Left renal pelvis (tissue), 4 donors: ENCODE measurements around the gene SLC5A10. TPM values are rescaled to one million over a fixed set of nuclear protein-coding genes. Genes with fewer than 3 reads are reported as not detected.
A peak's percentile ranks its signal among the peaks of the same experiment; 100 is the strongest.

Source experiments
- DNase-seq, 4 donors: peaks; one replicate each; pipeline ENCODE4 v3.0.0-alpha.2; 2013; ENCODE audit warnings: low read depth in 4 of 4, low spot score in 3 of 4
- polyA plus RNA-seq, 4 donors: library from polyadenylated mRNA; unstranded; fragments of 120-200 nt; gene quantifications; one replicate each; pipeline ENCODE4 v1.2.1, GENCODE V29; 2013; ENCODE audit not compliant: insufficient read length in 4 of 4

Gene SLC5A10
- polyA plus RNA-seq, 4 donors, result 0.15 to 0.64 (median 0.35) TPM

DNA sequence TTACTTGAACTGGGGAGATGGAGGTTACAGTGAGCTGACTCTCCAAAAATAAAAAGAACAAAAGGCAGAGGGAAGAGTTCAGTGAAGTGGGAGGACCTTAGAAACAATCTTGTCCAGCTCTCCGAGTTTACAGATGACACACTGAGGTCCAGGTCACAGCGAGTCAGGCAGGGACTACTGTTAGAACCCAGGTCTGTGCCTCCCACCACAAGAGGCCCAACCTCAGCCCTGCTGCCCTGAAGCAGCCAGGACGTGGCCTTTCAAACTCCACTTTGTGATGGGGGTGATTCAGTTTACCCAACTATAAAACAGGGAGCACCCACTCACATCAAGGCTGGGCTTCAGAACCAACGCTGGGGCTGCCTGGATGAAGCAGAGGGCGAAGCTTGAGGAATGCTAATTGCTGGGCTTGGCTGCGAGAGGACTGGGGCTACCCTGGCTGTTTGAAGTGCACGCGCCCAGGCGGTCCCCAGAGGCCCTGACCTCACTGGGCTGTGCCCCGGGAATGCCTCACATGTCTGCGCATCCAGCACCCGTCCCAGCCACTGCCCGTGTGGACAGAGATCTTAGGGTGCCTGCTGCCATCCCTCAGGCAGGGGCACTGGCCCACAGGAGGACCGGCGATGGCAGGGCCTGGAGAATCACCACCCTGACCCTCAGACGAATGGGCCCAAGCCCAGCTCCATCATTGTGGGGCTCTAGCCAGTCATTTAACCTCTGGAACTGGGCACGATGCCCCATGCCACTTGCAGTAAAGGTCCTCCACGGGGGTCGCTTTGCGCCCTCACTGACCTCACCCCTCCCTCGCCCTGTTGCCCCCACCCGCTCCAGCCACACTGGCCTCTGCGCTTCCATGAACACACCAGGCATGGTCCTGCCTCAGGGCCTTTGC, 11.4 kb downstream of the SLC5A10 start:
- no peak for DNase-seq

DNA sequence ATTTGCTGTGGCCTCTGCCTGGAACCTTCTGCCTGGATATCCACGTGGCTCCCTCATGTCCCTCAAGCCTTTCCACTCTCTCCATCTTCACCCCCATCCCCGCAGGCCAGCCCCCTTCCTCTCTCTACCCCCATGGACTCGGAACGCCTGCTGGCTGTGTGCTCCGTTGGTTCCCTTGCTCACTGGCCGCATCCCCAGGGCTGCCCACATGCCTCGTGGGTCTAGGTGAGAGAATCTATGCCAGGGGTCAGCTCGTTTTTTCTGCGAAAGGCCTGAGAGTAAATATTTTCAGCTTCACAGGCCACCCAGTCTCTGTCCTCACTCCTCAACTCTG, 12.0 kb downstream of the SLC5A10 start:
- no peak for DNase-seq

DNA sequence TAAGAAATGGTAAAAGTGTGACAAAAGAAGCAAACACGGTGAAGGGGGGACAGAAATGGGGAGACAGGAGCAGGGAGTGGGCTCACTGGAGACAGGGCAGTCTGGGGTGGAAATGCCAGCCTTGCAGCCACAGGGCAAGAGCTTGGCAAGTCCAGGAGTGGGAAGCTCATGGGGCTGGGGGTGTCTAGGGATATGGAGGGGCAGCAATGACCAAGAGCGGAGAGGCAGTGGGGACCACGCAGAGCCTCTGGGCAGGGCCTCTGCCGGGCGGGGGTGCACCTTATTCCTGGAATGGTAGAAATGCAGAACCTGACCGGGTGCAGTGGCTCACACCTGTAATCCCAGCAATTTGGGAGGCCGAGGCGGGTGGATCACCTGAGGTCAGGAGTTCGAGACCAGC, 12.6 kb downstream of the SLC5A10 start:
- DNase-seq, result no peak

DNA sequence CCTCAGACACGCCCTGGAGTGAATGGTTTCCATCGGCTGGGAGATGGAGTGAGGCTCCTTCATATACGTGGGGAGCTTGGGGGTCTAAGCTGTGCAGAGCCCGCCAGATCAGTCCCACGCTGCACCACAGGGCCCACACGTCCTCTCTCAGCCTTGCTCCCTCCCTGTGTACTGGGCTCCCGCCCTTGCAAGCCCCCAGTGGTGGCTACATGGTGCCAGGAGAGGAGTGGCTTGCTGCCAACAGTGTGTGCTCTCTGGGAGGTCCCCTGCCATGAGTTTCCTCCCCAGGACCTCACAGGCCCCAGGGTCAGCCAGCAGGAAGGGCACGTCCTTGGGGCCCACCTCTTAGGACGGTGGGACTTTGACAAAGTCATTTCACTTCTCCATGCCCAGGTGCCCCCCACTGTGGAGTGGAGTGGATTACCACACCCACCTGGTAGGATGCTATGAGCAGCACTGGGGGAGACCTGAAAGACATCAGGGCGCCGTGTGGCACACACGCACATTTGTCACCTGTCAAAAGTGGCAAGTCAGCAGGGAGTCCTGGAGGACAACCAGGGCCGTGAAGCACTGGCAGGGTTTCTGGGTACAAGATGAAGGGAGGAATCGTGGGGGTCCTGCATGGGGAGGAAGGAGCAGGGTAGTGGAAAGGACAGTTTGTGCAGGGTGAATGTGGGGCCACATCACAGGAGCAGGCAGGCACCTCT, 13.7 kb downstream of the SLC5A10 start:
- no peak for DNase-seq

DNA sequence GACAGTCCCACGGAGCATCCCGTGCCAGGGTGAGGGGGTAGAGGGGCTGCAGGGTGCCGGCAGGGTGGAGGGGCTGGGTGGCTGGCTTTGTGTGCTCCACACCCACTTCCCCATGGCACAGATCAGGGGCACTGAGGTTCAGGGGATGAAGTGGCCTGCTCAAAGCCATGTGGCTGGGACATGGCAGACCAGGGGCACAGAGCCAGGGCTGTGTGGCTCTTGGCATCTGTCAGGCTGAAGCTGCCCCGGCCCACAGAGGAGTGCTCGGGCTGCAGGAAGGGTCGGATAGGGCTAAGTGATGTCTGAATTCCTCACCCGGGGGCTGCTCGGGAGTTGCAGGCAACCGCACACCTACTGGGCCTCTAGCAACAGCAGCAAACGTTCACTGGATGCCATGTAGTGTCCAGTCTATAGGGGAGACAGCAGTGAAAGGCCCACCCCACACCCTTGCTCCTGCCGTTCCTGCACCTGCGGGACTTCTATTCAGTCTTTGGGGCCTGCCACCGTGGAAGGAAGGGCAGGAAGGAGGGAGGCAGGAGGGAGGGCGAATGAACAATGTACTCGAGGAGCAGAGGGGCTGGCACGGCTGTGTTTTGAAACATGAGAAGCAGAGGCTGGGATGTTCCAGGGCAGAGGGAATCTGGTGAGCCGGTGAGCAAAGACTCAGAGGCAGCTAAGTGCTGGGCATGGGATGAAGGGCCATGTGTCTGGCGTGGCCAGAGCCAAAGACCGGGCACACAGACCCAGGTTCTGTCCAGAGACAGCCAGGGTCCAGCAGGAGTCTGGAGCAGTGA, 15.1 kb downstream of the SLC5A10 start:
- peak in 2 of 4 donors; percentile 31 to 50 for DNase-seq

DNA sequence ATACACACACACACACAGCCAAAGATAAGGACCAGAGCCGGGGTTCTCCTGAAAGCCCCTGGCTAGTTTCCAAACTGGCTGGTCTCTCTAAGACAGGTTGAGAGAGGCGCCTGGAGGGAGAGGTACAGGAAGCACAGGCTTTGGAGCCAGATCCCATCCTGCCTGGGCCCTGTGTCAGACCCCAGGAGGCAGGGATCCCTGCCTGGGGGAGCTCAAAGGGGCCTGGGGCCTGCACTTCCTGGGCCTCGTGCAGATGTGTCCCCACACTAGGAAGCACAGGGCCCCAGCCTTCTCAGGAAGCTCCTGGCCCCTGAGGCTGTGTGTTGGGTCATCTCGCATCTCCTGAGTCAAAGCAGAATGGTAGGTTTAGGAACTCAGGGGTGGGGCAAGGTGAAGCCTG, 16.0 kb downstream of the SLC5A10 start:
- DNase-seq, result no peak

DNA sequence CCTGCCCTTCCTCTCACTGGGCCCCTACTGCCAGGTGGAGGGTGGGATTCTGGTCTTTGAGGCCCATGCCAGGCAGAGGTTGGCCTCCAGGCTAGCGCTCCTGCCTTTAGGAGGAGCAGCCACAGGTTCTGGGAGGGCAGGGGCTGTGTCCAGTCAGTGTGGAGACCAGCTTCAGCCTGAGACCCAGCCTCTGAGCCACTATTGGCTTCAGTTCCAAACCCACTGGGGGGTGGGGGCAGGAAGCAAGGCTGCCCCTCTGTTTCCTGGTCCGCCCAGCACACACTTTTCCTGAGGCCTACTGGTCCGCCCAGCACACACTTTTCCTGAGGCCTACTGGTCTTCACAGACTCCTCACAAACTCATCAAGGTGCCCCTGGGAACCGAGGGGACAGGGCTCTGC, 16.4 kb downstream of the SLC5A10 start:
- DNase-seq, result no peak

DNA sequence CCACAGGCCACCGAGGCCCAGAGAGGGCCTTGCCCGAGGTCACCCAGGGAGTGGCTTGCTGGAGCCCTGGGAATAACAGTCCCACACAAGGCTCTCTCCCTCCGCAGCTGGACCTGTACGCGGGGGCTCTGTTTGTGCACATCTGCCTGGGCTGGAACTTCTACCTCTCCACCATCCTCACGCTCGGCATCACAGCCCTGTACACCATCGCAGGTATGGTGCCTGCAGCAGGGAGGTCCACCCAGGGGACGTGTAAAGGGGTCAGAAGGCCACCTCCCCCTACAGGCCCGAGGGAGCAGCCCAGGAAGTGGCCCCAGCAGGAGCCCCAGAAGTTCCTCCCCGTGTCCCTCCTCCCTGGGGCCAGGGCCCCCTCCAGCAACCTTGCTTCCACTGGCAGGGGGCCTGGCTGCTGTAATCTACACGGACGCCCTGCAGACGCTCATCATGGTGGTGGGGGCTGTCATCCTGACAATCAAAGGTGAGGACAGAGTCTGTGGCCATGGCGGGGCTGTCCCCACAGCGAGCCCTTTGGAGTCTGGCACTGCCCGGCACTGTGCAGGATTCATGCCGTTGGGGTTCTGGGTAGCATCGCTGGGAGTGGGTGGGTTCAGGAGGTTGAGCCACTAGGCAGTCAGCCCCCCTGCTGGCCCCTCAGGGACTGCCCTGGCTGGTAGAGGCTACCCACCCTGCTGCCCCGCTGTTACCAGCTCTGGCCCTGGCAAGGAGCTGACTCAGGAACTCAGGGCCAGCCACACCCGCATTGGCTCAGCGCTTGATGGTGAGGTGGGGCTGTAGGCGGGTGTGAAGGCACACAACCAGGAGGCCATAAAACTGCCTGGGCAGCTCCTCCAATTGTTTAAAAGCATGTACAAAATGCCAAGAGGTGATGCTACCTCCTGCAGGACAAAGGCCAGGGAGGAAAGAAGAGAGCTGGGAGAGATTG, 17.3 kb downstream of the SLC5A10 start:
- no peak for DNase-seq

DNA sequence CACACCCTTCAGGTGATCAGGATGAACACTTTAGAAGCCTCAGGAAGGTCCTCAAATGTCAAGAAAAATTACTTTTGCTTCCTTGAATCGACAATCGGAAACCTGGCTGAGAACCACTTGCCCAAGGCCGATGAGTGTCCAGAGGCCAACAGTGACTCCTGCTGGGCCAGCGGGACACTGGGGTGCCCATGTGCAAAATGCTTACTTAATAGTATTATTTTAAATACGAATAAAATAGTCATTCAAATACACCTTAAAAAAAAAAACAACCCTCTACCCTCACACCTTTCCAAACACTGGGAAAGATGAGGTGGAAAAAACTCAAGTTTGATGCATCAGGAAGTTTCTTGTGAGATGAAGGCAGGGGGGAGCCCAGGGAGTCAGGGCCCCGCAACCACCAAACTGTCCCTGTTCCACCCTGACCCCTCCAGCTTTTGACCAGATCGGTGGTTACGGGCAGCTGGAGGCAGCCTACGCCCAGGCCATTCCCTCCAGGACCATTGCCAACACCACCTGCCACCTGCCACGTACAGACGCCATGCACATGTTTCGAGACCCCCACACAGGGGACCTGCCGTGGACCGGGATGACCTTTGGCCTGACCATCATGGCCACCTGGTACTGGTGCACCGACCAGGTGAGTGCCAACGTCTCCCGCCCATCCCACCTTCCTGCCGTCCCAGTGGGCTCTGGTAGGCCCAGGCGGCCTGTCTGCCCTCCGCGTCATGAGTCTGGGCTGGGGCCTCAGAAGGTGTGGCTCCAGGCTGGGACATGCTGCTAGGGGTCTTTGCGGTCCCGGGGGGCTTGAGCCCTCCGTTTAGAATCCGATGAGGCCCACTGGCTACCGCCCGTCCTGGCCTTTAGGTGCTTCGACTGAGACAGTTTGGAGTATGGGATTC, 18.9 kb downstream of the SLC5A10 start:
- no peak for DNase-seq

DNA sequence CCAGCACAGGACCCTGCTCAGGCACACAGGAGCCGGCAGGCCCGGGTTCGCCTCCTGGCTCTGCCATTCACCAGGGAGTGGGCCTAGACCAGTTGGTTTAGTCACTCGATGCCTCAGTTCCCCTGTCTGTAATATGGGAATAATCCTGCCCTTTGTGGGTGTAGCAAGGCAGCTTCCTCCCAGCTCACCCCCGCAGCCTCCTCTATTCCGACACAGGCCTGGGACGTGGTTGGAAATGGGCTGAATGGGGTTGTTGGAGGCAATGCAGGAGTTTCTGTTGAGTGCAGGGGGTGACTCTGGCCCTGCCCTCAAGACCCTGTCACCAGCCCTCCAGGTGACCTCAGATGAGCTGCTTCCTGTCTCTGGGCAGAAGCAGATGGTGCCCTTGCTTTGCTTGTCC, 19.8 kb downstream of the SLC5A10 start:
- DNase-seq, result no peak

DNA sequence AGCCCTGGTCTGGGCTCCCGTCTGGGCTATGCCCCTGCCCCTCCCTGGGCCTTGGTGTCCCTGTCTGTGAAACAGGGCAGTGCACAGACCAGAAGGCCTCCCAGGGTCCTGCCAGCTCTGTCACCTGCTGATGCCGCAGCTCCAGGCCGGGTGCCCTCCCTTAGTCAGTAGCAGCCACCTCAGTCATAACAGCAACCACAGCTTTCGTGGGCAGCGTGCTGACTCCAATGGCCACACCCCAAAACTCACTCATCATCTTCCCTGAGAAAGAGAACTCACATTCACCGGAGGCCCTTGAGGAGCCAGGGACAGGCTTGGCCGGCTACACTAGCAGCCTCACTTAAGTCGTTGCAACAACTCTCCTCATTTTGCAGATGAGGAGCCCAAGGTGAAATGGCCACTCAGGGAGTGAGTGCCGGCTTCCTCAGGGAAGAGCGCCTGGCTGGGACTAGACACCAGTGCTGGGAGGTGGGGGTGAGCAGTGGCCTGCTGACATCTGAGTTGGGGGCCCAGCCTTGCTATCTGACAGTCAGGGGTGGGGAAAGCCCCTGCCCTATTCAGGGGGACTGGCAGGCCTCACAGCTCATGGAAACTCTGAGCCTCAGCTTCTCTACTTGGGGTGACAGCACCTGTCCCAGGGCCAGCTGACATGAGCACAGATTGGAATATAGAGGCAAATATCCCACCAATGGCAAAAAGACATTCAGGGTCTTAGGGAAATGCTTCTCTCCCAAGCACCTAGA, 22.6 kb downstream of the SLC5A10 start:
- no peak for DNase-seq

DNA sequence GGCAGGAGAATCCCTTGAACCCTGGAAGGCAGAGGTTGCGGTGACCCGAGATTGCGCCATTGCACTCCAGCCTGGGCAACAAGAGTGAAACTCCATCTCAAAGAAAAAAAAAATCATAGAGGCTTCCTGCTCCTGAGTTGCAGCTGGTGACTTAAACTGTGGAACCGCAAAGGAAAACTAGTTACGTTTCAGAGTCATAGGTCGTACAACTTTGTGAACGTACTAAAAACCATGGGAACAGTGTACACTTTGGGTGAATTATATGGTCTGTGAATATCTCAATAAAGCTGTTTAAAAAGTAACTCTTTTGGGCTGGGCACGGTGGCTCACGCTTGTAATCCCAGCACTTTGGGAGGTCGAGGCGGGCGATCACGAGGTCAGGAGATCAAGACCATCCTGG, 23.6 kb downstream of the SLC5A10 start:
- no peak for DNase-seq

DNA sequence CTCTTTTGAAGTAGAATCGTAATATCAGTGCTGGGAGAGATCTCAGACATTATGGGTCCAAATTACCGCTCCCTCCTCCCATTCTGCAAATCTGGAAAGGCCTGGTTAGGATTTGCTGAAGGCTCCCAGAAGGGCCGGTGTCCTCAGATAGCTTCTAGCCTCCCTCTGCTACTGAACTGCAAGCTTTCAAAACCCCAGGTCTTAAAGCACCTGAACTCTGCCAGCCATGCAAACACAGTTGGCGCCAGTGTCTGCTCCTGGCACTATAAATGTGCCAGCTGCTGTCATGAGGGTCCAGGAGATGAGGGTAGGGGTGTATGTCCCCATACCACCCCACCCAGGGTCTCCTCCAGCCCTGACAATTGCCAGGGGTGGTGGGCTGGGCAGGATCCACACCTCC, 24.2 kb downstream of the SLC5A10 start:
- no peak for DNase-seq

DNA sequence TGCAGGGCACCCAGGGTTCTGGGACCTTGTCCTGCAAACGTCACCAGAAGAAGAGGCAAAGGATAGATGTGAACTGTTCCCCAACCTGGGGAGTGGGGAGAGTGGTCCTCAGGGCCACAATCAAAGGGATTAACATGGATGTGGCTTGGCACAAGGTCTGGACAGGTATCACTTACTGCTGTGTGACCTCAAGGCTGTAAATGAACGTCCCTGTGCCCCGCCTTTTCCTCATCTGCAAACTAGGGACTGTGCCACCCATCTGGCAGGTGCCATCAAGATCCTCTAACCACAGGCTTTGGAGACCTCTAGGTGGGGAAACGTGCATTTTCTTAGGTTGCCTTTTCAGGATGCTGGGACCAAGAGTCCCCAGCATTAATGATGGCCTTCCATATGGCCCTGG, 25.1 kb downstream of the SLC5A10 start:
- no peak for DNase-seq

DNA sequence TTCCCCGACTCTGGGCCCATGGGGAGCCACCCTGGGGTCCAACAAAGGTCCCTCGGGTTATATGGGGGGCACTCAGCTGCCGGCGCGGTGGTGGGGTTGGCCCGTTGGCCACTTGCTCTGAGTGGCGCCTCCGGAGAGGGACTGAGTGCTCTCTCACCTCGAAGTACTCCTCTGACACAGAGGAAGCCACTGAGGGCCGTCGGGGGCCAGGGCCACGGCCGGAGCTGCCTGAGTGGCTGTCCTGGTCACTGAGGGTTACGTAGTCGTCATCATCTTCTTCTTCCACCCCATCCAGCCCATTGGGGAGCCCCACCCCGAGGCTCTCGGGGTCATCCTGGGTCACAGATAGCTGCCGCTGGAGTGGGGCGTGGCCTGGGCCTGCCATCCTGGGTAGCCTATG, 25.7 kb downstream of the SLC5A10 start:
- DNase-seq, result no peak

DNA sequence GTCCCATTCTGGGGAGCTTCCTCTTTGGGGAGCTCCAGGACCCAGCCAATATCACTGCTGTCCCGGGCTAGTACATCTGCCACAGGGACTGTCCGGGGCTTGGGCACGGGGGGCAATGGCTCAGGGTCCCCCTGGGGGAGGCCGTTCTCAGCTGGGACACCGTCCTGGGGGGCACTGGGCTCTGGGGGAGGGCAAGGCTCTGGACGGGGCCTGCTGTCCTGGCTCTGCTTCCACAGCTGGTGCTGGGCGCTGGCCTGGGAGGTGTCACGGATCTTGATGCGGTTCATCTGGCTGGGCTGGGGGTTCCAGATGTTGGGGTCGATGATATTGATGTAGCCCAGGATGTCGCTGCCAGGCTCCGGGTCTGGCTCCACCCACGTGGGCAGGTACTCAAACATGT, 26.1 kb downstream of the SLC5A10 start:
- no peak for DNase-seq

DNA sequence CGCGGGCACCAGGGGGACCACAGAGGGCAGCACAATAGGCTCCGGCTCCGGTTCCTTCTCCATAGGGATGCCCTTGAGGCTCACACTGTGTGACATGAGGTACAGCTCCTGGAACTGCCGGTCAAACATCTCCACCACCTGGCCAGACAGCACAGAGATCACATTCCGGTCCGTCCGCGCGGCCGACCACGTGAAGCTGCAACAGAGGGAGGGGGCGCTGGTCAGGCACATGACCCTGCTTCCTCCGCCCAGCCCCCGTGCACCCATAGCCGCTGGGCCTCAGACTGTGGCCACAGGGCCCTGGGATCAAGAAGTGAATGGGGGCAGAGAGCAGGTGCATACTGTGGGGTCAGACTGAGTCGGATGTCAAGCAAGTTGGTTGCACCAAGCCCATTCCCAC, 26.7 kb downstream of the SLC5A10 start:
- no peak for DNase-seq

DNA sequence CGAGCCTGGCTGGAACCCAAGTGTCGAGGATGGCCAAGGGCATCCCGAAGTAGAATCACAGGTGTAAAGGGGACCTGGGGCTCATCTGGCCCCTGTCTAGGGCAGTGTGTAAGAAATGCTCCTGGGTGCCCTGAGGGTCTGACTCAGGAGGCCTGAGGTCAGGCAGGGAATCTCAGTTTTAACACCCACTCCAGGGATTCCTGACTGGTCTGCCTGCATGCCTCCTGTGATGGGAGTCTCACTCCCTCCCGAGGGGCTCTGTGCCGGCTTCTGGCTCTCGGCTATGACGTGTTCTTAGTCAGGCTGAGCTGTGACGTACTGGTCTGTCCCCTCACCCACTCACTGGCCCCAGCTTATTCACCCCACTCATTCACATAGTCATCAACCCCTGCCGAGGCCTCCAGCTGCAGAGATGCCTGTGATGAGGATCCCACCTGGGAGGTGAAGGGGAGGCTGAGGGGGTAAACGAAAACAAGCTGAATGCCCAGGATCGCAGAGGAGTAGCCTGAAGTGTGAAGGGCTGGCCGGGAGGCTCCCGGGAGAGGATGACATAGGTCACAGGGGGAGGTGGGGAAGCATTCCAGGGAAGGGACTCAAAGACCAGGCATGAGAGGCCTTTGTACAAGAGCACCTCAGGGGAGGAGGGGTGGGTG, 28.8 kb downstream of the SLC5A10 start:
- no peak for DNase-seq
